Kidney (tissue), 14 donors: ENCODE measurements around the gene KCTD10. TPM values are rescaled to one million over a fixed set of nuclear protein-coding genes. Genes with fewer than 3 reads are reported as not detected.

Source experiments
- DNase-seq, 5 donors: peaks; one replicate each; pipeline ENCODE4 v3.0.0-alpha.2; 2013 to 2020
- FAIRE-seq: peaks from 2 replicates; lab custom pipeline; 2012; peaks lifted over from hg19 to GRCh38; lab: Jason Lieb, UNC
- H3K27ac ChIP-seq, 2 donors: one replicate each; pipeline ENCODE4 v1.7.0; 2013; ENCODE audit warnings: low read depth in 2 of 2, low read length in 2 of 2, inconsistent platforms in 1 of 2
- H3K27me3 ChIP-seq: one replicate; pipeline ENCODE4 v1.7.1; 2013; ENCODE audit warnings: low read length, inconsistent platforms; ENCODE audit not compliant: control insufficient read depth, insufficient read depth
- H3K36me3 ChIP-seq, 3 donors: one replicate each; pipeline versions ENCODE4 v1.7.0 to v1.7.1; 2013; ENCODE audit warnings: low read length in 3 of 3, control low read depth in 1 of 3, inconsistent platforms in 1 of 3; ENCODE audit not compliant: insufficient read depth in 3 of 3, control insufficient read depth in 2 of 3
- H3K4me1 ChIP-seq, 3 donors: one replicate each; pipeline versions ENCODE4 v1.7.0 to v1.7.1; 2013; ENCODE audit warnings: low read length in 3 of 3, inconsistent platforms in 1 of 3, low read depth in 1 of 3; ENCODE audit not compliant: control insufficient read depth in 2 of 3, insufficient read depth in 2 of 3
- H3K4me3 ChIP-seq, 3 donors: one replicate each; pipeline versions ENCODE4 v1.7.0 to v1.8.1; 2013; ENCODE audit warnings: low read length in 3 of 3, control low read depth in 1 of 3, inconsistent platforms in 1 of 3
- H3K9ac ChIP-seq, 3 donors: one replicate each; pipeline versions ENCODE4 v1.7.0 to v1.7.1; 2013; ENCODE audit warnings: low read length in 3 of 3, control low read depth in 1 of 3, inconsistent platforms in 1 of 3
- H3K9me3 ChIP-seq, 3 donors: one replicate each; pipeline versions ENCODE4 v1.7.0 to v1.7.1; 2013; ENCODE audit warnings: low read length in 3 of 3, control low read depth in 1 of 3, inconsistent platforms in 1 of 3; ENCODE audit not compliant: control insufficient read depth in 2 of 3, insufficient read depth in 1 of 3
- CTCF ChIP-seq: IDR thresholded peaks from 3 replicates; pipeline ENCODE4 v1.5.1; 2012; ENCODE audit warnings: mild to moderate bottlenecking, moderate library complexity, borderline replicate concordance; ENCODE audit not compliant: insufficient read depth; ENCODE audit errors: extremely low read depth
- intact Hi-C: fragments of 100-400 bp; cut with DNase I; formaldehyde crosslinking; loops from one replicate; pipeline ENCODE4 v1.11.1; 2022
- polyA plus RNA-seq: library from polyadenylated mRNA; stranded (reverse); fragments of 350-450 nt; fragmentation: Illumina TruSeq; extraction: RNeasy Lipid Tissue Mini Kit (QIAGEN cat#74804); gene quantifications from one replicate; pipeline ENCODE4 v1.2.3, GENCODE V29; 2014; ENCODE audit warnings: low read depth, low replicate concordance; ENCODE audit not compliant: insufficient read depth
- total RNA-seq: library from RNA; stranded (reverse); fragmentation: NEBNext Ultra II Directional; extraction: Animal tissue kit (Norgen Biotek cat#: 25700); gene quantifications from one replicate; pipeline ENCODE4 v1.2.1, GENCODE V29; 2021
- donor health status: control.
- donor health status: control.
- donor health status: control.
- donor health status: control.
- donor health status: control.
- donor health status: DM: yes; HTN: yes; CAD: no.
- donor health status: Normal renal cell carcinoma (clear cell type).

KCTD10 gene
- total and polyA plus RNA-seq, 2 donors from 2014 or later, result 23.6 to 72.1 TPM

DNA sequence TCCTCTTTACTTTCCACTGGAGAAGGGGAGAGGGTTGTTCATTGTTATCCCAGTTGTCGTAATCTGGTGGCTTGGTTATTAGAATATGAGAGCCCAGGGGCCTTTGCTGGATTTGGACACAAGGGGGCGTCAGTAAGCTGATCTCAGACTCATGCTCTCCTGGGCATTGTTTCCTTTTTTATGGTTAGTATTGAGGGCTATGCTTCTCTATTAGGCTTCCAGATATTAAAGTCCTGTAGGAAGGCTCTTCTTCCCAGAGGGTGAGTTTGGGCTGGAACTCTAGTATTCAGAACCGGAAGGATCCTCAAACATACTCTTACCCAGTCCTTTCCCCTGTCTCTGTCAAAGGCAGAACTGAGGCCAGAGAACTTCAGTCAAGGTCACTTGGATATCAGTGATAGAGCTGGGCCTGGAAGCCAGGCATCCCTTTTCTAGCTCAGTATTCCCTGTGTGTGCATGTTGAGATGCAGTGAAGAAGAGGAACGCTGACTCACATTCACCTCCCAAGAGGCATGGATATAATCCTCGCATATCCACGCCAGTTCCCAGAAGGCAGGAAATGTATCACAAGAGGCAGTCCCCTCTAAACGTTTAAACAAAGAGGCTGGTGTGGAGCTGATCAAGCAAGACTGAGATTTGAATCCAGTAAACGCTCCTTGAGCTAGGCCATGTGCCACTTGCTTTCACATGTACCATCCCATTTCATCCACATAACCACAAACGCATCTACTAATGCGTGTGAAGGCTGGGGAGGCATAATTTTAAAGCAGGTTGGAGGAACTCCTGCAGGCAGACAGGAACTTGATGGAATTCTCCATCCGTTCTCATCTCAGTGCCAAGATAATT is 41.9 kb upstream of the KCTD10 start:
- Histone ChIP-seq H3K27me3 (no peaks in the 10 kb centered on the region), H3K4me3 (no peak overlapping the region), H3K36me3 (peaks cover 0 to 52% (median 51%) of the 10 kb centered on the region in 3 donors), H3K4me1 (no peaks in the 10 kb centered on the region), H3K27ac (no peak overlapping the region), H3K9ac (no peak overlapping the region), H3K9me3 (no peaks in the 10 kb centered on the region)
- TF ChIP-seq CTCF, result peak; percentile 70
- intact Hi-C loops, result no loop called here
- DNase-seq, result peak in 4 of 5 donors; percentile 61 to 78 (median 72)
- FAIRE-seq, result peak; percentile 32

DNA sequence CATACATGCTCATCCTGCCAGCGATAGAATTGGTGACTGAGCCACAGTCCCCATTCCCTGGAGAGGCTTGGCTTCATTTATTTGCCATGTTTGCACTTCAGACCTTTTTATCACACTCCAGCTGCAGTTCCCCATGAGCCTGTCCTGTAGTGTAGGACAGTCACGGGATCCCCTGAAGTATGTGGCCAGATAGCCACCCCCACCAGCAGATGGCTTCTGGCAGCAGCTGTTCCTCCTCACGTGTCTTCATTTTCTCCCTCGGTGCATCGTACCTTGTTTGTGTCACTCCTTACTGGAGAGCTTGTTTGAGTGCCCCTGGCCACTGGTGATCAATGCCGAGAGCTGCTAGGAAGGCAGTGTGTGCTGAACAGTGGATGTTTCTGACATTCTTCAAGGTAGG is 40.5 kb upstream of the KCTD10 start:
- intact Hi-C loops, result no loop called here
- no peak overlapping the region for H3K9ac ChIP-seq

GRCh38 chr12:109513977-109514376 is 36.9 kb upstream of the KCTD10 start:
- intact Hi-C loops, result no loop called here
- FAIRE-seq, result no peak

More for the DNA sequence above, 40.5 kb upstream of the KCTD10 start:
- H3K36me3 ChIP-seq, result peaks cover 0 to 53% (median 46%) of the 10 kb centered on the region in 3 donors
- TF ChIP-seq CTCF, result no peak
- H3K9me3 ChIP-seq, result no peaks in the 10 kb centered on the region
- H3K4me1 ChIP-seq, result no peaks in the 10 kb centered on the region
- no peaks in the 10 kb centered on the region for H3K27me3 ChIP-seq
- no peak for FAIRE-seq
- H3K27ac ChIP-seq, result no peak overlapping the region
- DNase-seq, result peak in 1 of 5 donors; percentile 14
- H3K4me3 ChIP-seq, result no peak overlapping the region

More at GRCh38 chr12:109513977-109514376, 36.9 kb upstream of the KCTD10 start:
- H3K27me3 ChIP-seq, result no peaks in the 10 kb centered on the region
- peaks cover 0 to 64% (median 52%) of the 10 kb centered on the region in 3 donors for H3K36me3 ChIP-seq
- no peak for TF ChIP-seq CTCF
- DNase-seq, result no peak
- no peak overlapping the region for H3K4me3 ChIP-seq
- no peaks in the 10 kb centered on the region for H3K9me3 ChIP-seq
- no peak overlapping the region for H3K27ac ChIP-seq
- H3K4me1 ChIP-seq, result no peaks in the 10 kb centered on the region
- H3K9ac ChIP-seq, result no peak overlapping the region
